DOHH2 (cell line): ENCODE measurements around the gene ANAPC16.

ENCODE experiments used
- EZH2phosphoT487 ChIP-seq: fragments of 200-600 bp; sonication (generic); IDR thresholded peaks from 2 replicates; pipeline ENCODE4 v1.6.1; 2017; ENCODE audit warnings: borderline replicate concordance, mild to moderate bottlenecking, antibody characterized with exemption, low read length, moderate library complexity, mixed read lengths
- TF ChIP-seq, protein P1 (sequence below): fragments of 200-600 bp; sonication (generic); IDR thresholded peaks from one replicate; pipeline ENCODE4 v1.5.1; 2014; ENCODE audit warnings: antibody characterized with exemption, mild to moderate bottlenecking, low read depth, low read length; ENCODE audit not compliant: poor library complexity, severe bottlenecking

DNA sequence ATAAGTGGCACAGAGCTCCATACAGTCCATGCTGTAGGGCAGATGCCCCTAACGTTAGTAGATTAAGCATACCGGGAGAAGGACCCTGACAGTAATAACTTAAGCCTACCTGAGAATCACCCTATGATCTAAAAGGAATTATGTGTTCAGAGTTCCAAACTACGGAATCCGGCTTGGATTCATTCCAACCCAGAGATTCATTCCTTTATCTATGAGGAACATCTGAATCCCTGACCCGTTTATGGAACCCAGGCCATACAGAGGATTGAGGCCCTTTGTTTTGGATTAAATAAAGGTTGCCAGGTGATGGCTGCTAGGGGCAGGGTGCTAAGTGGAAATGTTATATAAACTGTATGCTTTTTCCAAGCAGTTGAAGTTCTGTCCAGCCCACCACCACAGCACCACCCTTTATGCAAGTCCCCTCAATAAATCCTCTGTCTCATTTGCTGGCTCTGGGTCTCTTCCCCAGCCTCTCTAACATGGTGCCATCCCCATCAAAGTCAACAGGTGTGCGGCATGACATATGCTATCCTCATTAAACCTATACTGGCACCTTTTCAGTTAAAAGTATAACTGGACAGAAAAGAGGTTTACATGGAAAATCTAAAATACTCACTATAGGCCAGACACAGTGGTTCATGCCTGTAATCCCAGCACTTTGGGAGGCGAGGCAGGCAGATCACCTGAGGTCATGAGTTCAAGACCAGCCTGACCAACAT, 9.1 kb upstream of the ANAPC16 start:
- TF ChIP-seq, protein P1, sequence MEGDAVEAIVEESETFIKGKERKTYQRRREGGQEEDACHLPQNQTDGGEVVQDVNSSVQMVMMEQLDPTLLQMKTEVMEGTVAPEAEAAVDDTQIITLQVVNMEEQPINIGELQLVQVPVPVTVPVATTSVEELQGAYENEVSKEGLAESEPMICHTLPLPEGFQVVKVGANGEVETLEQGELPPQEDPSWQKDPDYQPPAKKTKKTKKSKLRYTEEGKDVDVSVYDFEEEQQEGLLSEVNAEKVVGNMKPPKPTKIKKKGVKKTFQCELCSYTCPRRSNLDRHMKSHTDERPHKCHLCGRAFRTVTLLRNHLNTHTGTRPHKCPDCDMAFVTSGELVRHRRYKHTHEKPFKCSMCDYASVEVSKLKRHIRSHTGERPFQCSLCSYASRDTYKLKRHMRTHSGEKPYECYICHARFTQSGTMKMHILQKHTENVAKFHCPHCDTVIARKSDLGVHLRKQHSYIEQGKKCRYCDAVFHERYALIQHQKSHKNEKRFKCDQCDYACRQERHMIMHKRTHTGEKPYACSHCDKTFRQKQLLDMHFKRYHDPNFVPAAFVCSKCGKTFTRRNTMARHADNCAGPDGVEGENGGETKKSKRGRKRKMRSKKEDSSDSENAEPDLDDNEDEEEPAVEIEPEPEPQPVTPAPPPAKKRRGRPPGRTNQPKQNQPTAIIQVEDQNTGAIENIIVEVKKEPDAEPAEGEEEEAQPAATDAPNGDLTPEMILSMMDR: no peak
- TF ChIP-seq EZH2phosphoT487: no peak
